Measurements from ENCODE around the gene FBXO34. TPM values are rescaled to one million over a fixed set of nuclear protein-coding genes. Genes with fewer than 3 reads are reported as not detected.

FBXO34 gene
- total and polyA plus RNA-seq, 9 of the 15 experiments (the other 6 are each of a cell fraction or from before 2014, with no cell fraction given), result 6.3 to 24.9 (median 16.2) TPM

DNA sequence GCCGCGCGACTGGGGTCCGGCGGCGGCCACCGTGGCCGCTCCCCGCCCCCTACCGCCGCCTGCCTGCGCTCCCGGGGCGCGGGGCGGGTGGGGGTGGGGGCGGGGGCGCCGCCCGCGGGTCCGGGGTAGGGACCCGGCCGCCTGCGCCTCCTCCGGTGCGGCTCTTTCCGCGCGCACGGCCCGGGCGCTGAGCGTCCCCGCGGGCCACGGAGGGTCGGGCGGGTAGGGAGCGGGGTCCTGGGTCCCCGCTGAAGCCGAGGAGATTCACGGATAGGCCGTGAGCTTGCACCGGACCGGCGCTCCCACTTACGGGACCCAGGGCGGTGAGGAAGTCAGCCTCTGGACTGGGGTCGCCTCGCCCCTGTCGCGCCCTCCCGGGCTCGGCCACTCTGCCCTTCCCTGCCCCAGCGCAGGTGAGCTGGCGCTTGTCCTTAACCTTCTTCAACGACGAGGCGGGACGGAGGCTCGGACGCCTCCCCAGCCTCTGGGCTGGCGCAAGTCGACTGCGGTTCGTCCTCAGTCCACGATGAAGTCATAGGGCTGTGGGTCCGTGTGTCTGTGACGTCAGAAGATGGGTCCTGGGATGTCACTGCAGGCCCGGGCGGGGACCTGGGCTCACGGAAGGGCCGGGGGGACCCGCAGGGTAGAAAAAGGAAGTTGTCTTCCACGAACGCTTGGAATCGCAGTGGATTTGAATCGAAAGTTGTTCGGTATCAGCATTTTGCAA, 514 bp downstream of the FBXO34 start (continued):
- peak; percentile 60 for TF ChIP-seq VEZF1 (CRISPR knock-in tag; IDR thresholded peaks at IDR 0.05)
- TF ChIP-seq ZBTB11 (CRISPR knock-in tag; IDR thresholded peaks at IDR 0.05), result no peak
- TF ChIP-seq KDM1A (IDR thresholded peaks at IDR 0.05), result peak in 1 of 2 experiments; percentile 40; a peak in 1 of 4 replicates
- peak; percentile 96 for TF ChIP-seq NCOA1 (IDR thresholded peaks at IDR 0.05; ENCODE audit: low read depth)
- TF ChIP-seq ZFX (CRISPR knock-in tag; IDR thresholded peaks at IDR 0.05), result peak; percentile 79
- no peak for TF ChIP-seq U2AF1 (optimal IDR thresholded peaks at IDR 0.05; ENCODE audit: low read depth, low read length)
- 0 out of 2 replicates have a peak, but pooled peaks have one; percentile 17 for TF ChIP-seq SOX6 (IDR thresholded peaks at IDR 0.05)
- TF ChIP-seq GABPA (tag; conservative IDR thresholded peaks at IDR 0.05; ENCODE audit: low read depth), result peak; percentile 47; the same call in 1 of the 2 replicates
- peak; percentile 75 for TF ChIP-seq POLR2AphosphoS5 (IDR thresholded peaks at IDR 0.05; ENCODE audit: control insufficient read depth, insufficient read depth, low read depth, low read length)
- TF ChIP-seq, protein P1, sequence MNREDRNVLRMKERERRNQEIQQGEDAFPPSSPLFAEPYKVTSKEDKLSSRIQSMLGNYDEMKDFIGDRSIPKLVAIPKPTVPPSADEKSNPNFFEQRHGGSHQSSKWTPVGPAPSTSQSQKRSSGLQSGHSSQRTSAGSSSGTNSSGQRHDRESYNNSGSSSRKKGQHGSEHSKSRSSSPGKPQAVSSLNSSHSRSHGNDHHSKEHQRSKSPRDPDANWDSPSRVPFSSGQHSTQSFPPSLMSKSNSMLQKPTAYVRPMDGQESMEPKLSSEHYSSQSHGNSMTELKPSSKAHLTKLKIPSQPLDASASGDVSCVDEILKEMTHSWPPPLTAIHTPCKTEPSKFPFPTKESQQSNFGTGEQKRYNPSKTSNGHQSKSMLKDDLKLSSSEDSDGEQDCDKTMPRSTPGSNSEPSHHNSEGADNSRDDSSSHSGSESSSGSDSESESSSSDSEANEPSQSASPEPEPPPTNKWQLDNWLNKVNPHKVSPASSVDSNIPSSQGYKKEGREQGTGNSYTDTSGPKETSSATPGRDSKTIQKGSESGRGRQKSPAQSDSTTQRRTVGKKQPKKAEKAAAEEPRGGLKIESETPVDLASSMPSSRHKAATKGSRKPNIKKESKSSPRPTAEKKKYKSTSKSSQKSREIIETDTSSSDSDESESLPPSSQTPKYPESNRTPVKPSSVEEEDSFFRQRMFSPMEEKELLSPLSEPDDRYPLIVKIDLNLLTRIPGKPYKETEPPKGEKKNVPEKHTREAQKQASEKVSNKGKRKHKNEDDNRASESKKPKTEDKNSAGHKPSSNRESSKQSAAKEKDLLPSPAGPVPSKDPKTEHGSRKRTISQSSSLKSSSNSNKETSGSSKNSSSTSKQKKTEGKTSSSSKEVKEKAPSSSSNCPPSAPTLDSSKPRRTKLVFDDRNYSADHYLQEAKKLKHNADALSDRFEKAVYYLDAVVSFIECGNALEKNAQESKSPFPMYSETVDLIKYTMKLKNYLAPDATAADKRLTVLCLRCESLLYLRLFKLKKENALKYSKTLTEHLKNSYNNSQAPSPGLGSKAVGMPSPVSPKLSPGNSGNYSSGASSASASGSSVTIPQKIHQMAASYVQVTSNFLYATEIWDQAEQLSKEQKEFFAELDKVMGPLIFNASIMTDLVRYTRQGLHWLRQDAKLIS (CRISPR knock-in tag; IDR thresholded peaks at IDR 0.05), result peak; percentile 38
- TF ChIP-seq TRIM24 (IDR thresholded peaks at IDR 0.05), result no peak
- TF ChIP-seq ZNF764 (CRISPR knock-in tag; IDR thresholded peaks at IDR 0.05; ENCODE audit: low read depth), result no peak
- TF ChIP-seq ESRRA (IDR thresholded peaks at IDR 0.05; ENCODE audit: borderline replicate concordance, low read depth), result peak; percentile 75; the same call in 1 of the 2 replicates
- TF ChIP-seq ZNF24 (IDR thresholded peaks at IDR 0.05), result peak; percentile 18; the same call in 1 of the 2 replicates
- TF ChIP-seq, protein P2, sequence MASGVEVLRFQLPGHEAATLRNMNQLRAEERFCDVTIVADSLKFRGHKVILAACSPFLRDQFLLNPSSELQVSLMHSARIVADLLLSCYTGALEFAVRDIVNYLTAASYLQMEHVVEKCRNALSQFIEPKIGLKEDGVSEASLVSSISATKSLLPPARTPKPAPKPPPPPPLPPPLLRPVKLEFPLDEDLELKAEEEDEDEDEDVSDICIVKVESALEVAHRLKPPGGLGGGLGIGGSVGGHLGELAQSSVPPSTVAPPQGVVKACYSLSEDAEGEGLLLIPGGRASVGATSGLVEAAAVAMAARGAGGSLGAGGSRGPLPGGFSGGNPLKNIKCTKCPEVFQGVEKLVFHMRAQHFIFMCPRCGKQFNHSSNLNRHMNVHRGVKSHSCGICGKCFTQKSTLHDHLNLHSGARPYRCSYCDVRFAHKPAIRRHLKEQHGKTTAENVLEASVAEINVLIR (CRISPR knock-in tag; IDR thresholded peaks at IDR 0.05), result peak; percentile 89
- no peak for TF ChIP-seq MAX (CRISPR knock-in tag; IDR thresholded peaks at IDR 0.05)
